IPS-NIHi7 (cell line): ENCODE data around the gene FOXK1.

Experiments used
- DNase-seq: peaks from one replicate; pipeline ENCODE4 v3.0.0; 2012; ENCODE audit warnings: mixed read lengths; ENCODE audit errors: extremely low spot score

Gene FOXK1

DNA sequence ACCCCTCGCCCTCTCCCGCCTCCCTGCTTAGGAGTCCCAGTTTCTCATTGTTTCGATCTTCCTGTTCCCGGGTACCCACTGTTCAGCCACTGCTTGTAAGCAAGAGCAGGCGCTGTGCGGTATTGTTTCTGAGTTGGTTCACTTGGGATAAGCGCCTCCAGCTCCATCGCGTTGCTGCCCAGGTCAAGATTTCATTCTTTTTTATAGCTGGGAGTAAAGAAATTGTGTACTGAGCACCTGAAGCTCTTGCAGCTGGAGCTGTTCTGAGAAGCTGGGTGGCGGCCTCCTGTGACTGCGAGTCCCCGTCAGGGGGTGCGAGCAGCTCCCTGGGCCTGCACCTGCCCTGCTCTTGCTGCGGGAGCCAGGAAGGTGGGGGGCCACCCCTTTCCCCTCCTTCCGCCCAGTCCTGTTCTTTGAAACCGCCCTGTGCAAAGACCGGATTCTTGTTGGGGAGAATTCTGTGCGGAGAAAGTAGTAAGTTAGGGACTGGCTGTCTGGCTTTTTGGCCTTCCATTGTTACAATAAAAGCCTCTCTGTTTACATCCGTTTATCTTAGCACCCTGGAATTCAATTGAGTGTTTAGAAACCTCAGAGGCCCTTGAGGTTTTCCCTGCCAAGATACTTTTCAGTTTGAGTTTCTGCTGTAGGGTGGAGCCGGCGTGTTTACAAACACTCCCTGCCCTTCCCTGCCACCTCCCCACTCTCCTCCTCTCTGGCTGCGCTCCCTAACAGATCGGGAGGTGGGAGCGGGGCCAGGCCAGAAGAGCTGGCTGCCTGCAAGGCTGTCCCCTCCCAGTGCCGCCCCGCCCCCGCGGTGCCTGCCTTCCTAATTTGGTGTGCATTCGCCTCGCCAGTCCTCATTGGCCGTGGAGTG is 62.5 kb downstream of the FOXK1 start:
- peak; percentile 95 for DNase-seq

DNA sequence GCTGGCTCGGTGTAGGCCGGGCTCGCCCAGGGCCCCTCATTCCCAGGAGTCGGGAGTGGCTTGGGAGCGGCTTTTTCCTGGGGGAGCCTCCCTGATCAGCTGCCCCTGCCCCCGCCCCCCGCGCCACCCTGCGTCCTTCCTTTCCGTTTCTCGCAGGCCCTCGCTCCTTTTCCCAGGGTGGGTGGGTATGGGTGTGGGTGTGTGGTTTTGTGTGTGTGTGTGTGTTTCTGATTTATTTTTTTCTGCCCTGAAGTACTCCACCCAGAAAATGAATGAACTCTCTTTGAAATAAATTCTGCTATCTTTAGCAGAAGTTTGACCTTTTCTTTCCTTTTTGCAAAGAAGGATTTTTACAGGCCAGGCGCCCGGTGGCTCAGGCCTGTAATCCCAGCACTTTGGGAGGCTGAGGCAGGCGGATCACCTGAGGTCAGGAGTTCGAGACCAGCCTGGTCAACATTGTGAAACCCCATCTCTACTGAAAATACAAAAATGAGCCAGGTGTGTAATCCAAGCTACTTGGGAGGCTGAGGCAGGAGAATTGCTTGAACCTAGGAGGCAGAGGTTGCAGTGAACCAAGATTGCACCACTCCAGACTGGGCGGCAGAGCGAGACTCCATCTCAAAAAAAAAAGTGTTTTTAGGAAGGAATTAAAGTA is 63.3 kb downstream of the FOXK1 start:
- DNase-seq, result no peak

DNA sequence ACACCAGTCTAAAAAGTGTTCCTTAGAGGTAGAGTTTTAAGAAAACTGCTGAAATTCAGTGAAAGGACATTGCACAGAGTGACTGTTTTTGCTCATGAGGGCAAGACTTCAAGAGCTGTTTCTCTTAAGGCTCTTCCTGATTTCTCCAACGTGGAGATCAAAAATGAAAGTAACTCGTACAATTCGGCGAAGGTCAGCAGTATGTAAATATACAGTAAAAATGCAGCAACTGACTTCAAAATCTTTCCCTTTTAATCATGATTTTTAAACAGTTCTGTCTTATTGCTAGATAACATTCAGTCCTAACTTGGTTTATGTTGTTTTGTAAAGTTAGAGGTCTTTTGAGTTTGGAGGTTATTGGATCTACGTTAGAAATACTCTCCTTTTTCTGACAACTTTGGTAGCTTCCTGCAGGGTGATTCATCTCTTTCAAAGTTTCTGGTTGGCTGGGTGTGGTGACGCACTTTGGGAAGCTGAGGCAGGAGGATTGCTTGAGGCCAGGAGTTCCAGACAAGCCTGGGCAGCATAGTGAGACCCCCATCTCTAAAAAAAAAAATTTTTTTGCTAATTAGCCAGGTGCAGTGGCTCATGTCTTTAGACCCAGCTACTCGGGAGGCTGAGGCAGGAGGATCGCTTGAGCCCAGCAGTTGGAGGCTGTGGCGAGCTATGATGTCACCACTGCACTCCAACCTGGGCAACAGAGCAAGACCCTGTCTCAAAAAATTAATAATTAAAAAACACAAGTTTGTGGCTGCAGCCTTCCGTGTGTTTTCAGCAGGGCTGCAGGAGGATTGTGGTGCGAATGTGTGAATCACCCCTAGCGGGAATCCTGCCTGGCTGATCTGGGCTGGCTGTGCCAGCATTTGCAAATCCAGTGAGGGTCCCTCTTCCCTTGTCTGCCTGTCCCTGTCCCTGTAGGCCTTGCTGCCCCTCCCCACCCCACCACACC is 64.2 kb downstream of the FOXK1 start:
- no peak for DNase-seq

DNA sequence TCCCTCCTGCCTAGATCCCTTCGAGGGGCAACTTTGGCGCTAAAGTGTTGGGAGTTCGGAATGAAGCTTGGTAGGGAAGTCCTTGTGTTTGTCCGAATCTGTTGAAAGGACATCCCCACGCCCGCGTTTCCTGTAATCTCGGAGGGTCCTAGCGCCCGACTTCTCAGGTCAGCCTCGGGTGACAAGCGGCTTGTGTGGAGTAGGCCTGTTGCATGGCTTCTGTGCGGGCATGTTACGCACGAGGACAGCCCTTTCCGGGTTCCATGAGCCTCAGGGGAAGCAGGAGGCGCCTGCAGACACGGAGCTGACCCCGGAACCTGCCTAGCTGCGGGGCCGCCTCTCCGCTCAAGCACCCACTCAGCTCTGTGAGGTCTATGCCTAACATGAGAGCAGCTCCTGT is 64.9 kb downstream of the FOXK1 start:
- DNase-seq, result no peak

DNA sequence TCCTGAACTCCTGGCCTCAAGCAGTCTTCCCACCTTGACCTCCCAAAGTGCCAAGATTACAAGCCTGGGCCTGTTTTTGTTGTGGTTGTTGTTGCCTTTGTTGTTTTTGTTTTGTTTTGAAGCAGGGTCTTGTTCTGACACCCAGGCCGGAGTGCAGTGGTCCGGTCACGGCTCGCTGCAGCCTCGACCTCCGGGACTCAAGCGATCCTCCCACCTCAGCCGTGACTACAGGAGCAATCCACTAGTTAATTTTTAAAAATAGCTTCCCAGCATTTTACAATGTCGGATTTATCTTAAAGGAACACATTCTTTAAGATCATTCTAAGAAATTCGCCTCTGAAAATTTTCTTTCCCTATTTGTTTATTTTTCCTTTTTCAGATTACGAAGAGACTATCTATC is 65.7 kb downstream of the FOXK1 start:
- no peak for DNase-seq

DNA sequence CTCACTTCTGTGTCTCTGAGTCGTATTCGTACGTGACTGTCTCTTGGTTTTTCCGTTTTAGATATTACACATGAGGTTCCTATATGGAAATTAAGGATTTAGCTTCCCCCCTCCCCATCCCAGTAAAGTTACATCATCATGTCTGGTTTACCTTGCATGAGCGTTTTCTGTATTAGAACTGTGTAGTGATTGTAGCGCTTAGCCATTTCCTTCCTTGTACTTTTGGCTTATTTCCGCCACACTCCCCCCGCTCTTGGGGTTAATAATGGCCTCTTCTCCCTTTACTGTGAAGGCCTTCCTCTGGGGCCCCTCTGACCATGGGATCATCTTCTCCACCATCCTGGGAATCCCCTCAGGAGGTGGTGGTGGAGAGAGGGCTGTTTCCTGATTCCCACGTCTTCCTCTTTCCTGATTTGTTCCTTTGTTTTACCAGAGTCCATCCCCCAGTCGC is 66.2 kb downstream of the FOXK1 start:
- no peak for DNase-seq

DNA sequence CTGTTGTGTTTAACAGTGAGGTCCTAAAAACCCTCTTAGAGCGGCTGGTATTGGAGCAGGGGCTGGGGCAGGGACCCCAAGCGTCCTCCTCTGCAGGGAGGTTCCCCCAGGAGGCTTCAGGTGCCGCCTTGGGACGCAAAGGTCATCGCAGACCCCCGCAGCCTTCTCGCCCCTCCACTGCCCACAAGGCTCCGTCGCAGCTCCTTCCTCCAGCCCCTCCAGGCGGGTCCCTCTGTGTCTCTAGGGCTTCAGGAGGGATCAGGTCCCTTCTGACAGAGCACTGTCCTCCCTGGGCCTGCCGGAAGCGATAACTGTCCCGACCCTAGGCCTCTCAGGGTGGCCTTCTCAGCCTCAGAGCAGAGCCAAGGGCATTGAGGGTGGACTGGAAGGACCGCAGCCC is 67.3 kb downstream of the FOXK1 start:
- no peak for DNase-seq

DNA sequence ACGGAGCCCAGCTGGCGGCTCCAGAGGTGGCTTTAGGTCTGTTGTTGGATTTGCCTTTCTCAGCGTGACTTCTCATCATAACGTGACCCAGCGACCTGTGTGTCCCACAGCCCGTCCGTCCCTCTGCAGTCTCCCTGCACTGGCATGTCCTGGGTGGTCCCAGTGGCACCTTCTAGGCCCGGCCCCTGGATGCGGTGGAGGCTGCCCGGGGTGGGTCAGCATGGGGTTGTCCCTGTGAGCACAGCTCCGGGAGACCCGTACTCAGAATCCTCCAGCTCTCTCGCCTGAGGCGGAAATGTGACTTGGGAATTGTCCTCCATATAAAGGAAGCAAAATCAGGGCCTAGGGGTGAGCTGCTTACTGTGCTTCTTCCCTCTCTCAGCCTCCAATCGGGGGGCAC is 67.7 kb downstream of the FOXK1 start:
- no peak for DNase-seq

DNA sequence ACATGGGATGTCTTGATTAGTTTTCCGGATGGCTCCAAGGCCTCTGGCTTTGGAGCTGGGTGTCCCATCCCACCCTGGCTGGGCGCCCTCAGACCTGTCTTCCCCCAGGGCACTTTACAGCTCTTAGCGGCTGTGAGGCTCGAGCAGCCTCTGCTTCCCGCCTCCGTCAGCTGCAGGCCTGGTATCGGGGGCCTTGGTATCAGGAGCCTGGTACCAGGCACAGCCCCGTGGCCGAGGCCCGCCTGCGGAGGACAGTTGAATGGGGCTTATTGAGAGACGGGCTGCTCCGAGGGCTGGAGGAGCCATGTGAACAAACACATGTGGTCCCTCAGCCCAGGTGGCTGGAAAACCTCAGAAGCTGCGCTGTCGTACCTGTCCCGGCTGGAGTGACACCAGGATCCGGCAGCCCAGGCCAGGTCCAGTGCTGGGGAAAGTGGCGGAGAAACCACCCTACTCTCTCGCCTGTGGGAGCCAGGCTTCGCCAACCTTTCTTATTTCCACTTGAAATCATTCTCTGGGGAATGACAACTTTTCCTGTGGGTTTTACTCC is 69.4 kb downstream of the FOXK1 start:
- no peak for DNase-seq

DNA sequence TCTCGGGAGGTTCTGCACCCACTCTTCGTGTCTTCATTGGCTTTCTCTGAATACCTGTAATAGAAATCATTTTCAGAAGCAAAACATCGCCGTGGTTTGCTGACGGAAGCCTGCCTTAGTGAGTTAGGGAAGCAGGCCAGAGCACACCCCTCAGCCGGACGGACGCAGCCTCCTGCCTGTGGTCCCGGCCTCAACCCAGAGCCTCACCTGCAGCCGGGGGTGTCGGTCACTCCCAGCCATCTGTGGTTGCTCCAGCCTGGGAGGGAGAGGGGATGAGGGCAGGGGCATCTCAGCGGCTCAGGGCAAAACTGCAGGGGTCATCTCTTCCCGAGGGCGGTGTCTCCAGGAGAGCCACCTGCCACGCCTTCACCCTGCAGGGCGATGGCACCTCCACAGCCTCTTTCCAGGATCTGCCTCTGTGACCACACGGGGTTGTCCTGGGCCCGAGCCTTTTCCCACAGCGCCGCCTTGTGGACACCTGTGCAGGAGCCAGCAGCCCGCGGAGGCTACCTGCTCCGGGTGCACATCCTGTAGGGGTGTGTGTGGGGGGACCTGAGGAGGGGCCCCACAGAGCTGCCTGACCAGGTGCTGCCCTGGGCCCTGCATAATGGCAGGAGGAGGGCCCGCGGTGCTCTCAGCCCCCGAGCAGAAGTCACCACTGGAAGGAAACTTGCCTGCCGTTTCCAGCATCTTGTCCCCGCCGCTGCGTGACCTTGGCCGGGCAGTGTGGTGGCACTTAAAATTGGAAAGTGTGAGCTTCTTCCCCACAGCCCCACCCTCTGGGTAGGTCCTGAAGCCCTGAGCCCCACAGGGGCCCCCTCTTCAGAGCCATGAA is 71.7 kb downstream of the FOXK1 start:
- peak; percentile 92 for DNase-seq

DNA sequence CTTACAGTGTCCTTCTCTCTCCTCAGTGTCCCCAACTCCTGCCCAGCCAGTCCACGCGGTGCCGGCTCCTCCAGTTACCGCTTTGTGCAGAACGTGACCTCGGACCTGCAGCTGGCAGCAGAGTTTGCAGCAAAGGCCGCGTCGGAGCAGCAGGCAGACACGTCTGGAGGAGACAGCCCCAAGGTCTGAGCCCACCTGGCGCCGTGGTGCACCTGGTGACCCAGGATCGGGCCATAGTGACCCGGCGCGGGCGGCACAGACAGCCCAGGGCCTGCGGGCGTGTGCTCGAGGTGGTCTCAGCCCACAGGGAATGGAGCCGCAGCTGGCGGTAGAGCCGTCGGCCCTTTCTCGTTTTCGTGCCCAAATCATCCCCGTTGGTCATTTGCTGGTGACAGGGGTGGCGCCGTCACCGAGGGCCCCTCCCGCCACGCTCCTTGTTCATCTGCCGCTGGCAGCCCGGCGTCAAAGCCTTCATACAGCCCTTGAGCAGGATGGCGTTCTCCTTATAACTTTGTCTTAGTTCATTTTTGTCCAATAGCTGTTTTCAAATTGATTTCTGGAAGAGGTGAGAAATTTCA is 72.4 kb downstream of the FOXK1 start:
- DNase-seq, result no peak

DNA sequence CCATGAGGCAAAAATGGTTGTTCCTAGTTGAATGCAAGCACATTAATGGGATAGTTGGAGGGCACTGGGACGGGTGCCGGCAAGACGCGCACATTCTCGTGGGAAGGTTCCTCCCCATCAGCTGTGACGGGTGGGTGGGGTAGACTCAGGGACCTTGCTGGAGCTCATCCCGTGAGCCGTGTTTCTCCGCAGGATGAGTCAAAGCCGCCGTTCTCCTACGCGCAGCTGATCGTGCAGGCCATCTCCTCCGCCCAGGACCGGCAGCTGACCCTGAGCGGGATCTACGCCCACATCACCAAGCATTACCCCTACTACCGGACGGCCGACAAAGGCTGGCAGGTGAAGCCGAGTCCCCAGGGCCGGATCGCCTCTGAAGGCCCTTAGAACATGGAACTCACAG is 73.0 kb downstream of the FOXK1 start:
- DNase-seq, result no peak

DNA sequence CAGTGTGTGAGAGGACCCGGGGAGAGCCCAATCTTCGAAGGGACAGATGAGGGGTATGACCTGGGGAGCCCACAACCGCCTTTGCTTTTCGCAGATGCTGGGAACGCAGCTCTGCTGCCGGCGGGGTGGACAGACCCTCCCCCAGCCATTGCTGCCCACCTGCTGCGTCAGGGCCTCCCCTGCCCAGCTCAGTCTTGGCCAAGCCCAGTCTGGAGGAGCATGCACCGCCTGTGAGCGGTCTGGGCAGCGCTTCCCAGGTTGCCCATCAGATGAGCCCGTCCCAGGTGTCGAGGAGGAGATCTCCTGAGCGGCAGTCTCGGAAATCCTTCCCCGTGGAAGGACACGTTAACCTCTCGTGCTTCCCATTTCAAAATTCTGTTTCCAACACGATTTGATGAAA is 76.0 kb downstream of the FOXK1 start:
- no peak for DNase-seq

DNA sequence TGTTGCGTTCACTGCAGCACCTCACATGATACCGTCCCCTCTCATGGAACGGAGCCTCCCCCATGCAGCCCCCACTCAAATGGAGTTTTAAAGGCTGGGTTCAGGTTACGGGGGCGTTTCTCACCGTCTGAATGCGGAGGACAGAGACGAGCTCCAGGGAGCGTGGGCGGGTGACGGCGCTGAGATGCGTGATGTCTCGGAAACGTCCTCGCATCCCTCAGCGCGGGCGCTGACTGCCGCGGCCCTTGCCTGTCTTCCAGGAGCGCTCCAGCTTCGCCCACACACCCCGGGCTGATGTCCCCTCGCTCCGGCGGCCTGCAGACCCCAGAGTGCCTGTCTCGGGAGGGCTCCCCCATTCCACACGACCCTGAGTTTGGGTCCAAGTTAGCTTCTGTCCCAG is 76.7 kb downstream of the FOXK1 start:
- DNase-seq, result no peak

DNA sequence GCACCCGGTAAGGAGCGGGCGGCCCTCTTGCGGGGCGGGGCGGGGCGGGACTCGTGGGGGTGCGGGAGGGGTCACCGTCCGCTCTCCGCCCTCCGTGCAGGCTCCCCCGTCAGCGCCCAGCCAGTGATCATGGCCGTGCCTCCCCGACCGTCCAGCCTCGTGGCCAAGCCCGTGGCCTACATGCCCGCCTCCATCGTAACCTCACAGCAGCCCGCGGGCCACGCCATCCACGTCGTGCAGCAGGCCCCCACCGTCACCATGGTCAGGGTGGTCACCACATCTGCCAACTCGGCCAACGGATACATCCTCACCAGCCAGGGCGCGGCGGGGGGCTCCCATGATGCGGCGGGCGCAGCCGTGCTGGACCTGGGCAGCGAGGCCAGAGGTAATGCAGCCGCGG is 77.1 kb downstream of the FOXK1 start:
- no peak for DNase-seq

DNA sequence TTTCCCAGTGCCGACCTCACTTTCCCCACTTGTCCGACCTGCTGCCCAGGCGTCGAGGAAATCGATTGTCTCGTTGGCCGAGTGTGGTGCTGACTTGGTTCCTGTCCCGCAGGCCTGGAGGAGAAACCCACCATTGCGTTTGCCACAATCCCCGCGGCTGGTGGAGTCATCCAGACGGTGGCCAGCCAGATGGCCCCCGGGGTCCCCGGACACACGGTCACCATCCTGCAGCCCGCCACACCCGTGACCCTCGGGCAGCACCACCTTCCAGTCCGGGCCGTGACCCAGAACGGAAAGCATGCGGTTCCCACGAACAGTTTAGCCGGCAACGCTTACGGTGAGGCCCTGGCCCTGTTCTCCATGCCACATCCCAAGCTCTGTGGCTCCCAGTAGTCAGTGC is 78.9 kb downstream of the FOXK1 start:
- no peak for DNase-seq

DNA sequence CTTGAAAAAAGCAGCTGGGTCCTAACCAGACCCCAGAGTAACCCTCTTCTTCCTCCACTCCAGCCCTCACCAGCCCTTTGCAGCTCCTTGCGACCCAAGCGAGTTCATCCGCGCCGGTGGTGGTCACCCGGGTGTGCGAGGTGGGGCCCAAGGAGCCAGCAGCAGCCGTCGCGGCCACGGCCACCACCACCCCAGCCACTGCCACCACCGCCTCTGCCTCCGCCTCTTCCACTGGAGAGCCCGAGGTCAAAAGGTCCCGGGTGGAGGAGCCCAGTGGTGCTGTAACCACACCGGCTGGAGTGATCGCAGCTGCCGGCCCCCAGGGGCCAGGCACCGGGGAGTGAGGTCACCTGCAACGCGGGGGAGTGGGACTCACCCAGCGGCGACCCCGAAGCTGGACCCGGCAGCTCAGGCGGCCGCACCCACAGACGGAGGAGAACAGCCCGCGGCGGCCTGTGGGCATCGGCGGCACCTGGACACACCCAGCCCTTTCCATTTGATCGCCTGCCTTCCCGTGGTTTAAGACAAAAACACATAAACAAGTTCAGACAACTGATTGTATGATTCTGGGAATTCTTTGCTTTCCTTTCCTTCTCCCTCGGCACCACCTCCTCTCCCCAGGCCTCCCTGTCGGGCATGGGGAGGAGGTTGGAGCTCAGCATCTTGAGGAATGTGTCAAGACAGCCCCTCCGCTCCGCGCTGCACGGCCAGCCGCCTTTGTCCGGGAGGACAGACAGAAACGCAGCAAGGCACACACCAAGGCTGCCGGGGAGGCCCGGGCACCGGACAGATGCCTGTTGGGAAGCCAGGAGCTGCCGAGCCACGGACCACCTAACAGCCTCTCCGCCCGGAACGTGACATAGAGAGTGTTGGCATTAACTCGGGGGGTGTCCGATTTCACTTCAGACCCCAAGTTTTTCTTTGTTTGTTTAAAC is 80.3 kb downstream of the FOXK1 start:
- no peak for DNase-seq

DNA sequence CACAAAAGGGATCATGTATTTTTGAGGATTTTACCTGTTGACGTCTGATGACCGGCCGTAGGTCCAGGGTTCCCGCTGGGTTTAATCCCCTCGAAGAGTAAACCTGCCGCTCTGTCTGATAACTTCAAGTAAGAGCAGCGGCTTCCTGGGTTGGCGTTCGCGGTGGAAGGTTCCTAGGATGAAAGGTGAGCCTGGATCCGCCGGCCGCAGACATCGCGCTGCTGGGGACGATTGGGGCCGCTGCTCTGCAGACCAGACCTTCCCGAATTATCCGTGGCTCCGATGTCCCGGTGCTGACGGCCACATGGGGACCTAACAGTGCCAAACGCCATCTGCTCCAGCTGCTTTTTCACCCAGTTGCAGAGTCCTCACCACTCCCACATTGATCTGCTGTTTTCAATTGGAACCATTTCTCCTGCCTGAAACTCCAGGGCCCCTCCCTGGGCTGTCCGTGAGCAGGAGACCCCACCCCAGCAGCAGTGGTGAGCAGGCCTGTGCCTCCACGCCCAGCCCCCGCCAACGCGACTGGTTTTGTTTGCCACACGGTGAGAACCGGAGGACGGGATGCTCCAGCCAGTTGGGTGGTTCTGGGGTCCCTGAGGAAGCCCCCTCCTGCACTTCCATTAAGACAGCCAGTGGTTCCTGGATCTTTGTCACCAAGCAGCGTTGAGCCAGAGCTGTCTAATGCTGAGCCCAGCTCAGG is 81.1 kb downstream of the FOXK1 start:
- DNase-seq, result no peak

DNA sequence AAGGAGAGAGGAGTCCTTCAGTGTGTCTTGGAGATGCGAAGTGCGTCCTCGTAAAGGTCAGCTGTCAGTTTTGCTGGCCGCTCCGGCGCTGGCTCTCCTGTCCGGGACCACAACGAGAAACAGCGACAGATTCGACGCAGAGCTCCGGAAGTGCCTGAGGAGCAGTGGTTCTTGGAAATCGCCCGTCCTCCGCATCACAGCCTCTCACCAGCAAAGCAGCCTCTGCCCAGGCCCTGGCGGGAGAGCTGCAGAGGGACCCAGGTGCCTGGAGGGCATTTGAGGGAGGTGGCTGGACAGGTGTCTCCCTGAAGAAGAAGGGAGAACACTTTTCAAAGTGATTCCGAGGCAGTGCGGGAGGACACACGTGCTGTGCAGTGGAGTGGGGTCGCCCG is 81.7 kb downstream of the FOXK1 start:
- DNase-seq, result no peak
